ENCODE measurements around the gene KIF21B.

GRCh38 chr1:201065686-201066085 is 42.2 kb upstream of the KIF21B start:
- TF ChIP-seq CTCF (IDR thresholded peaks at IDR 0.05): no peak
- TF ChIP-seq POLR2A (IDR thresholded peaks at IDR 0.05): no peak

Data from thyroid gland (tissue), 4 donors.